ENCODE results near the gene LGALS16. TPM values are rescaled to one million over a fixed set of nuclear protein-coding genes. Genes with fewer than 3 reads are reported as not detected.

The LGALS16 gene
- total RNA-seq, 1 donor from 2014 or later: not detected

- DNase-seq (ENCODE audit: extremely low spot score in 2 of 2): no peak
- H3K27ac ChIP-seq: no peak overlapping the region
- no peak overlapping the region for H3K4me3 ChIP-seq
- no peaks in the 10 kb centered on the region for H3K36me3 ChIP-seq
- H3K27me3 ChIP-seq: no peaks in the 10 kb centered on the region
- no peaks in the 10 kb centered on the region for H3K9me3 ChIP-seq
- intact Hi-C loops (cut with DNase I): no loop called here
- no peaks in the 10 kb centered on the region for H3K4me1 ChIP-seq
- no peak for TF ChIP-seq POLR2AphosphoS5 (IDR thresholded peaks at IDR 0.05; ENCODE audit: insufficient read depth in 1 of 2, low read depth in 1 of 2)
- TF ChIP-seq, protein P1, sequence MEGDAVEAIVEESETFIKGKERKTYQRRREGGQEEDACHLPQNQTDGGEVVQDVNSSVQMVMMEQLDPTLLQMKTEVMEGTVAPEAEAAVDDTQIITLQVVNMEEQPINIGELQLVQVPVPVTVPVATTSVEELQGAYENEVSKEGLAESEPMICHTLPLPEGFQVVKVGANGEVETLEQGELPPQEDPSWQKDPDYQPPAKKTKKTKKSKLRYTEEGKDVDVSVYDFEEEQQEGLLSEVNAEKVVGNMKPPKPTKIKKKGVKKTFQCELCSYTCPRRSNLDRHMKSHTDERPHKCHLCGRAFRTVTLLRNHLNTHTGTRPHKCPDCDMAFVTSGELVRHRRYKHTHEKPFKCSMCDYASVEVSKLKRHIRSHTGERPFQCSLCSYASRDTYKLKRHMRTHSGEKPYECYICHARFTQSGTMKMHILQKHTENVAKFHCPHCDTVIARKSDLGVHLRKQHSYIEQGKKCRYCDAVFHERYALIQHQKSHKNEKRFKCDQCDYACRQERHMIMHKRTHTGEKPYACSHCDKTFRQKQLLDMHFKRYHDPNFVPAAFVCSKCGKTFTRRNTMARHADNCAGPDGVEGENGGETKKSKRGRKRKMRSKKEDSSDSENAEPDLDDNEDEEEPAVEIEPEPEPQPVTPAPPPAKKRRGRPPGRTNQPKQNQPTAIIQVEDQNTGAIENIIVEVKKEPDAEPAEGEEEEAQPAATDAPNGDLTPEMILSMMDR (IDR thresholded peaks at IDR 0.05): no peak
- no peak for TF ChIP-seq POLR2A (IDR thresholded peaks at IDR 0.05)
These were observed 37.1 kb downstream of the LGALS16 start for GRCh38 chr19:39692822-39693221.

DNA sequence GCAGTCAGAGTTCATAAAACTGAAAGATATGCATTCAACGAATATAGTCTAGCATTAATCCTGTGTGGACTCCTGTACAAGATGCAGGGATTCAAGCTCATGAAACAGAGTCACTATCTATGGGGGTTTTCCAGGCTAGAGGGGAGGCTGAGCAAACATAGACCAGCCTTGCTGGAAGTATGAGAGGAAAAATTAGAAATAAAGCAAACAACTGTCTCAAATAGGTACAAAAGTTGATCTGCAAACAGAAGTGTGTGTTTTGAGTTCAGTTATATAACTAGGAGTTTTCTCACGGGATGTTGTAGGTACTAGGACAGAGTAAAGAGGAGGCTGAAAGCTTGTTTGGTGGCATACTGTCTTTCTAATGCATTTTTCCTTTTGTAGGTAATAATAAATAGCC lies 40.0 kb downstream of the LGALS16 start:
- no peak for TF ChIP-seq POLR2AphosphoS5 (IDR thresholded peaks at IDR 0.05; ENCODE audit: insufficient read depth in 1 of 2, low read depth in 1 of 2)
- TF ChIP-seq, protein P1 (IDR thresholded peaks at IDR 0.05): no peak
- TF ChIP-seq POLR2A (IDR thresholded peaks at IDR 0.05): no peak
- H3K27ac ChIP-seq: no peak overlapping the region
- H3K4me1 ChIP-seq: no peaks in the 10 kb centered on the region
- no peak for DNase-seq (ENCODE audit: extremely low spot score in 2 of 2)
- no peaks in the 10 kb centered on the region for H3K27me3 ChIP-seq
- H3K36me3 ChIP-seq: no peaks in the 10 kb centered on the region
- no peaks in the 10 kb centered on the region for H3K9me3 ChIP-seq
- H3K4me3 ChIP-seq: no peak overlapping the region
- intact Hi-C loops (cut with DNase I): no loop called here

DNA sequence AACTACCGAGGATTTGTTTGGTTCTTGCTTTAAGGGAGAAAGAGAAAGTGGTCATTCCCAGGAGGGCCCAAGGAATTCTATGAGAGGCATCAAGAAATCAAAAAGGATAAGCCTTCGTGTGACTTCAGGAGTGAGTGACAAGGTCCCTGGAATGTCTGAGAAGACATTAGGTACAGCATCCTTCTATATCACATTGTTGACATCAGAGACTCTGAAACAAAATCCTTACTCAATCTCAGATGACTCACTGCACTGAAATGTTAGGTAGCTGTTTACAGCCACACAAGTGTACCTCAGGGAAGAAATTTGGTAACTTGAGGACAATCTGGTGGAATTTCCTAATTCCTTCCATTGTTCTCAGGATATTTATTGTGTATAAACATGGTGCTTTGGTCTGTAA lies 40.7 kb downstream of the LGALS16 start:
- Histone ChIP-seq H3K4me3 (no peak overlapping the region), H3K27me3 (no peaks in the 10 kb centered on the region), H3K4me1 (no peaks in the 10 kb centered on the region), H3K36me3 (no peaks in the 10 kb centered on the region), H3K9me3 (no peaks in the 10 kb centered on the region), H3K27ac (no peak overlapping the region)
- no peak for DNase-seq (ENCODE audit: extremely low spot score in 2 of 2)
- intact Hi-C loops (cut with DNase I): no loop called here
- TF ChIP-seq POLR2A (IDR thresholded peaks at IDR 0.05): no peak
- TF ChIP-seq, protein P1 (IDR thresholded peaks at IDR 0.05): no peak
- no peak for TF ChIP-seq POLR2AphosphoS5 (IDR thresholded peaks at IDR 0.05; ENCODE audit: insufficient read depth in 1 of 2, low read depth in 1 of 2)

DNA sequence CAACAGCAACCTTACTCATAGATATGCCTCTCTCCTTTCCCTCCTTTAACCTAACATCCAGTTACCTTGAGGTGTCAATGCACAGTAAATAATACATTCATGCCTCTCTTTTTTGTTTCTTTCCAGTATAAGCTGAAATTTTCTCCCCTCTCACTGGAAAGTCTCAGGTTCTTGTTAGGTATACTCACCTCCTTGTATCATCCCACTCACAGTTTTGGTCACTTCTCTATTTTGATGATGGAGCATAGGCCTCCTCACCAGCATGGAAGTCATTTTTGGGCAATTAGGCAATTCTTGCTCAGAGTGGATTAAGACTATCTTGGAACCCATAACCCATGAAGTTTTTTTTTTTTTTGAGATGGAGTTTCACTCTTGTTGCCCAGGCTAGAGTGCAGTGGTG lies 42.8 kb downstream of the LGALS16 start:
- Histone ChIP-seq H3K36me3 (no peaks in the 10 kb centered on the region), H3K9me3 (no peaks in the 10 kb centered on the region), H3K4me3 (no peak overlapping the region), H3K27me3 (no peaks in the 10 kb centered on the region), H3K27ac (no peak overlapping the region), H3K4me1 (no peaks in the 10 kb centered on the region)
- no peak for TF ChIP-seq POLR2A (IDR thresholded peaks at IDR 0.05)
- TF ChIP-seq POLR2AphosphoS5 (IDR thresholded peaks at IDR 0.05; ENCODE audit: insufficient read depth in 1 of 2, low read depth in 1 of 2): no peak
- TF ChIP-seq, protein P1 (IDR thresholded peaks at IDR 0.05): no peak
- DNase-seq (ENCODE audit: extremely low spot score in 2 of 2): no peak
- intact Hi-C loops (cut with DNase I): no loop called here

DNA sequence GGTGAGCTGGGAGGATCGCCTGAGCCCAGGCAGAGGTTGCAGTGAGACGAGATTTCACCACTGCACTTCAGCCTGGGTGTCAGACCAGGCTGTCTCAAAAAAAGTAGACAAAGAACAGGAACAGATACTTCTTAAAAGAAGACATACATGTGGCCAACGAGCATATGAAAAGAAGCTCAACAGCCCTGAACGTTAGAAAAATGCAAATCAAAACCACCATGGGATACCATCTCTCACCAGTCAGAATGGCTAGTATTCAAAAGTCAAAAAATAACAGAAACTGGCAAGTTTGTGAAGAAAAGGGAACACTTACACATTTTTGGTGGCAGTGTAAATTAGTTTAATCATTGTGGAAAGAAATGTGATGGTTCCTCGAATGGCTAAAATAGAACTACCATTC lies 45.6 kb downstream of the LGALS16 start:
- H3K4me1 ChIP-seq: no peaks in the 10 kb centered on the region
- H3K4me3 ChIP-seq: no peak overlapping the region
- H3K9me3 ChIP-seq: no peaks in the 10 kb centered on the region
- no peak overlapping the region for H3K27ac ChIP-seq
- intact Hi-C loops (cut with DNase I): no loop called here
- no peaks in the 10 kb centered on the region for H3K27me3 ChIP-seq
- DNase-seq (ENCODE audit: extremely low spot score in 2 of 2): no peak
- TF ChIP-seq POLR2AphosphoS5 (IDR thresholded peaks at IDR 0.05; ENCODE audit: insufficient read depth in 1 of 2, low read depth in 1 of 2) (no peak), POLR2A (IDR thresholded peaks at IDR 0.05) (no peak)
- TF ChIP-seq, protein P1 (IDR thresholded peaks at IDR 0.05): no peak
- no peaks in the 10 kb centered on the region for H3K36me3 ChIP-seq

Data from vagina (tissue), 2 donors.